ENCODE data around the gene LAMA3.
"Not testable (repeated sequence)": the region's sequence is repeated elsewhere in the genome, so short reads cannot be mapped to it uniquely, and the experiment has no call there.

DNA sequence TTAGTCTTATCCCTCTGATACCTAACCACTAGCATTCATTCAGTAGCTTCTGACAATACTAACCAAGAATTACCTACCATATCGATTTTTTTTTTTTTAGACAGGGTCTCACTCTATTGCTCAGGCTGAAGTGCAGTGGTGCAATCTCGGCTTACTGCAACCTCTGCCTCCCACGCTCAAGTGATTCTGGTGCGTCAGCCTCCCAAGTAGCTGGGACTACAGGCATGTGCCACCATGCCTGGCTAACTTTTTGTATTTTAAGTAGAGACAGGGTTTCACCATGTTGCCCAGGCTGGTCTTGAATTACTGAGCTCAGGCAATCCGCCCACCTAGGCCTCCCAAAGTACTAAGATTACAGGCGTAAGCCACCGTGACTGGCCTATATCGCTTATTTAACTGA lies 26.8 kb downstream of the LAMA3 start:
- TF ChIP-seq, protein P1, sequence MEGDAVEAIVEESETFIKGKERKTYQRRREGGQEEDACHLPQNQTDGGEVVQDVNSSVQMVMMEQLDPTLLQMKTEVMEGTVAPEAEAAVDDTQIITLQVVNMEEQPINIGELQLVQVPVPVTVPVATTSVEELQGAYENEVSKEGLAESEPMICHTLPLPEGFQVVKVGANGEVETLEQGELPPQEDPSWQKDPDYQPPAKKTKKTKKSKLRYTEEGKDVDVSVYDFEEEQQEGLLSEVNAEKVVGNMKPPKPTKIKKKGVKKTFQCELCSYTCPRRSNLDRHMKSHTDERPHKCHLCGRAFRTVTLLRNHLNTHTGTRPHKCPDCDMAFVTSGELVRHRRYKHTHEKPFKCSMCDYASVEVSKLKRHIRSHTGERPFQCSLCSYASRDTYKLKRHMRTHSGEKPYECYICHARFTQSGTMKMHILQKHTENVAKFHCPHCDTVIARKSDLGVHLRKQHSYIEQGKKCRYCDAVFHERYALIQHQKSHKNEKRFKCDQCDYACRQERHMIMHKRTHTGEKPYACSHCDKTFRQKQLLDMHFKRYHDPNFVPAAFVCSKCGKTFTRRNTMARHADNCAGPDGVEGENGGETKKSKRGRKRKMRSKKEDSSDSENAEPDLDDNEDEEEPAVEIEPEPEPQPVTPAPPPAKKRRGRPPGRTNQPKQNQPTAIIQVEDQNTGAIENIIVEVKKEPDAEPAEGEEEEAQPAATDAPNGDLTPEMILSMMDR (IDR thresholded peaks at IDR 0.05; ENCODE audit: poor library complexity, severe bottlenecking) = not testable (repeated sequence)
- TF ChIP-seq, protein P2, sequence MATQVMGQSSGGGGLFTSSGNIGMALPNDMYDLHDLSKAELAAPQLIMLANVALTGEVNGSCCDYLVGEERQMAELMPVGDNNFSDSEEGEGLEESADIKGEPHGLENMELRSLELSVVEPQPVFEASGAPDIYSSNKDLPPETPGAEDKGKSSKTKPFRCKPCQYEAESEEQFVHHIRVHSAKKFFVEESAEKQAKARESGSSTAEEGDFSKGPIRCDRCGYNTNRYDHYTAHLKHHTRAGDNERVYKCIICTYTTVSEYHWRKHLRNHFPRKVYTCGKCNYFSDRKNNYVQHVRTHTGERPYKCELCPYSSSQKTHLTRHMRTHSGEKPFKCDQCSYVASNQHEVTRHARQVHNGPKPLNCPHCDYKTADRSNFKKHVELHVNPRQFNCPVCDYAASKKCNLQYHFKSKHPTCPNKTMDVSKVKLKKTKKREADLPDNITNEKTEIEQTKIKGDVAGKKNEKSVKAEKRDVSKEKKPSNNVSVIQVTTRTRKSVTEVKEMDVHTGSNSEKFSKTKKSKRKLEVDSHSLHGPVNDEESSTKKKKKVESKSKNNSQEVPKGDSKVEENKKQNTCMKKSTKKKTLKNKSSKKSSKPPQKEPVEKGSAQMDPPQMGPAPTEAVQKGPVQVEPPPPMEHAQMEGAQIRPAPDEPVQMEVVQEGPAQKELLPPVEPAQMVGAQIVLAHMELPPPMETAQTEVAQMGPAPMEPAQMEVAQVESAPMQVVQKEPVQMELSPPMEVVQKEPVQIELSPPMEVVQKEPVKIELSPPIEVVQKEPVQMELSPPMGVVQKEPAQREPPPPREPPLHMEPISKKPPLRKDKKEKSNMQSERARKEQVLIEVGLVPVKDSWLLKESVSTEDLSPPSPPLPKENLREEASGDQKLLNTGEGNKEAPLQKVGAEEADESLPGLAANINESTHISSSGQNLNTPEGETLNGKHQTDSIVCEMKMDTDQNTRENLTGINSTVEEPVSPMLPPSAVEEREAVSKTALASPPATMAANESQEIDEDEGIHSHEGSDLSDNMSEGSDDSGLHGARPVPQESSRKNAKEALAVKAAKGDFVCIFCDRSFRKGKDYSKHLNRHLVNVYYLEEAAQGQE (IDR thresholded peaks at IDR 0.05; ENCODE audit: borderline replicate concordance) = not testable (repeated sequence)
